ENCODE data around the gene BRAF.
A peak's percentile ranks its signal among the peaks of the same experiment; 100 is the strongest.
"Not testable (repeated sequence)": the region's sequence is repeated elsewhere in the genome, so short reads cannot be mapped to it uniquely, and the experiment has no call there.

BRAF gene

GRCh38 chr7:140672382-140673062 lies 252.2 kb downstream of the BRAF start, which contains the start of gene ADCK2:
Gene ADCK2 (plus strand): TSS chr7:140672945. CDS start chr7:140673331, 386 bp downstream.
- H3K4me3 ChIP-seq (replicated peaks in 1 of 2; ENCODE audit: low read depth in 2 of 2, low read length in 2 of 2) = peak within 1 kb of the TSS; percentile 66
- TF ChIP-seq CTCF (IDR thresholded peaks at IDR 0.05; ENCODE audit: low read depth, low read length) = no peak
- DNase-seq (ENCODE audit: low read depth in 2 of 2) = peak in 1 of 2 donors; percentile 17

GRCh38 chr7:140671966-140672365 lies 252.8 kb downstream of the BRAF start:
- no peak for TF ChIP-seq CTCF (IDR thresholded peaks at IDR 0.05; ENCODE audit: low read depth, low read length)
- DNase-seq (ENCODE audit: low read depth in 2 of 2) = no peak
- H3K4me3 ChIP-seq (replicated peaks in 1 of 2; ENCODE audit: low read depth in 2 of 2, low read length in 2 of 2) = no peak overlapping the region

GRCh38 chr7:140670343-140670935 lies 254.3 kb downstream of the BRAF start:
- no peak for DNase-seq (ENCODE audit: low read depth in 2 of 2)
- no peak overlapping the region for H3K4me3 ChIP-seq (replicated peaks in 1 of 2; ENCODE audit: low read depth in 2 of 2, low read length in 2 of 2)
- TF ChIP-seq CTCF (IDR thresholded peaks at IDR 0.05; ENCODE audit: low read depth, low read length) = no peak

- not testable (repeated sequence) for DNase-seq (ENCODE audit: low read depth in 2 of 2); H3K4me3 ChIP-seq (replicated peaks in 1 of 2; ENCODE audit: low read depth in 2 of 2, low read length in 2 of 2)
Measured at GRCh38 chr7:140669862-140670261, 254.9 kb downstream of the BRAF start.

- DNase-seq (ENCODE audit: low read depth in 2 of 2) = no peak
- TF ChIP-seq CTCF (IDR thresholded peaks at IDR 0.05; ENCODE audit: low read depth, low read length) = no peak
- H3K4me3 ChIP-seq (replicated peaks in 1 of 2; ENCODE audit: low read depth in 2 of 2, low read length in 2 of 2) = no peak overlapping the region
Measured at GRCh38 chr7:140669352-140669751, 255.4 kb downstream of the BRAF start.
